Measurements from ENCODE around the gene ACTN1. TPM values are rescaled to one million over a fixed set of nuclear protein-coding genes. Genes with fewer than 3 reads are reported as not detected.
"Not testable (repeated sequence)": the region's sequence is repeated elsewhere in the genome, so short reads cannot be mapped to it uniquely, and the experiment has no call there.

Gene ACTN1
- 100 to 1,000 TPM; 665 to 826 TPM for total RNA-seq
- long read RNA-seq, donor 1, transcript ACTN1-204 (21 exons, 3,043 nt), result major isoform, 146 of 325 reads
- long read RNA-seq, donor 1, transcript ACTN1-201 (21 exons, 3,779 nt), result minor isoform, 14 of 325 reads
- long read RNA-seq, donor 1, transcript ACTN1-211 (2 exons, 2,636 nt), result minor isoform, 11 of 325 reads
- long read RNA-seq, donor 1, partial matches to known transcripts, result 119 of 325 reads
- long read RNA-seq, donor 1, other reads (novel, unspliced or antisense), result 35 of 325 reads
- long read RNA-seq, donor 2, full-length matches to known transcripts, result 734 of 1,015 reads
- long read RNA-seq, donor 2, partial matches to known transcripts, result 203 of 1,015 reads
- long read RNA-seq, donor 2, other reads (novel, unspliced or antisense), result 78 of 1,015 reads

GRCh38 chr14:68979021-68979721 lies at the start of gene ACTN1:
Gene ACTN1 (minus strand): TSS chr14:68979302. CDS start chr14:68979056, 246 bp downstream.
- intact Hi-C loops (cut with DNase I), result loop anchor here in 1 of 2 donors (10.0 kb wide), 1 partner anchor 54 kb away; no protein-coding TSS in a partner anchor
- peak; percentile 97 for DNase-seq (ENCODE audit: low spot score)

- intact Hi-C loops (cut with DNase I), result no loop called here
- no peak for DNase-seq (ENCODE audit: low spot score)
Observed at GRCh38 chr14:69027242-69027913, 48.3 kb upstream of the ACTN1 start.

- intact Hi-C loops (cut with DNase I), result no loop called here
Observed at GRCh38 chr14:69023035-69023434, 43.9 kb upstream of the ACTN1 start.

GRCh38 chr14:69022093-69022492 lies 43.0 kb upstream of the ACTN1 start:
- intact Hi-C loops (cut with DNase I); DNase-seq (ENCODE audit: low spot score): not testable (repeated sequence)

More at GRCh38 chr14:69023035-69023434, 43.9 kb upstream of the ACTN1 start:
- DNase-seq (ENCODE audit: low spot score), result no peak

GRCh38 chr14:69017706-69018105 lies 38.6 kb upstream of the ACTN1 start:
- intact Hi-C loops (cut with DNase I), result no loop called here
- DNase-seq (ENCODE audit: low spot score), result no peak

- no peak for DNase-seq (ENCODE audit: low spot score)
- intact Hi-C loops (cut with DNase I), result no loop called here
Observed at GRCh38 chr14:69014829-69015259, 35.7 kb upstream of the ACTN1 start.

GRCh38 chr14:69013943-69014782 lies 35.1 kb upstream of the ACTN1 start:
- DNase-seq (ENCODE audit: low spot score), result peak; percentile 85
- intact Hi-C loops (cut with DNase I), result no loop called here

- intact Hi-C loops (cut with DNase I), result no loop called here
Observed at GRCh38 chr14:69012256-69012953, 33.3 kb upstream of the ACTN1 start.

GRCh38 chr14:69010648-69011047 lies 31.5 kb upstream of the ACTN1 start:
- intact Hi-C loops (cut with DNase I), result no loop called here
- no peak for DNase-seq (ENCODE audit: low spot score)

More at GRCh38 chr14:69012256-69012953, 33.3 kb upstream of the ACTN1 start:
- DNase-seq (ENCODE audit: low spot score), result no peak

- no peak for DNase-seq (ENCODE audit: low spot score)
- intact Hi-C loops (cut with DNase I), result no loop called here
Observed at GRCh38 chr14:69008421-69008884, 29.4 kb upstream of the ACTN1 start.

GRCh38 chr14:69006346-69006745 lies 27.2 kb upstream of the ACTN1 start:
- DNase-seq (ENCODE audit: low spot score), result no peak
- intact Hi-C loops (cut with DNase I), result no loop called here

GRCh38 chr14:69005432-69006148 lies 26.5 kb upstream of the ACTN1 start:
- intact Hi-C loops (cut with DNase I), result no loop called here
- DNase-seq (ENCODE audit: low spot score), result peak; percentile 94

- DNase-seq (ENCODE audit: low spot score), result no peak
- intact Hi-C loops (cut with DNase I), result loop anchor here in 1 of 2 donors (5.0 kb wide), 2 partner anchors 37 to 82 kb away; no protein-coding TSS in a partner anchor
Observed at GRCh38 chr14:69004731-69005431, 25.8 kb upstream of the ACTN1 start.

GRCh38 chr14:69003626-69004025 lies 24.5 kb upstream of the ACTN1 start:
- intact Hi-C loops (cut with DNase I), result loop anchor here in 1 of 2 donors (5.0 kb wide), 2 partner anchors 39 to 84 kb away; no protein-coding TSS in a partner anchor
- no peak for DNase-seq (ENCODE audit: low spot score)

GRCh38 chr14:69002069-69002468 lies 23.0 kb upstream of the ACTN1 start:
- intact Hi-C loops (cut with DNase I), result loop anchor here in 1 of 2 donors (5.0 kb wide), 2 partner anchors 40 to 85 kb away; no protein-coding TSS in a partner anchor
- DNase-seq (ENCODE audit: low spot score), result no peak

GRCh38 chr14:69001375-69001774 lies 22.3 kb upstream of the ACTN1 start:
- DNase-seq (ENCODE audit: low spot score), result no peak
- intact Hi-C loops (cut with DNase I), result loop anchor here in 1 of 2 donors (5.0 kb wide), 2 partner anchors 41 to 86 kb away; no protein-coding TSS in a partner anchor

- no peak for DNase-seq (ENCODE audit: low spot score)
- intact Hi-C loops (cut with DNase I), result no loop called here
Observed at GRCh38 chr14:68998062-68998461, 19.0 kb upstream of the ACTN1 start.

Measured in posterior vena cava (tissue), 2 donors.